Vagina (tissue), 2 donors: ENCODE data around the gene GLS2. TPM values are rescaled to one million over a fixed set of nuclear protein-coding genes. Genes with fewer than 3 reads are reported as not detected.

Source experiments
- DNase-seq, 2 donors: peaks; one replicate each; pipeline ENCODE4 v3.0.0-alpha.2; 2017; ENCODE audit errors: extremely low spot score in 2 of 2
- H3K27ac ChIP-seq: fragments of 200-600 bp; sonication (generic); one replicate; pipeline ENCODE4 v1.5.1; 2019
- H3K27me3 ChIP-seq: fragments of 200-600 bp; sonication (generic); one replicate; pipeline ENCODE4 v1.5.1; 2019
- H3K36me3 ChIP-seq, 2 donors: fragments of 200-600 bp; sonication (generic); one replicate each; pipeline ENCODE4 v1.5.1; 2017 to 2019
- H3K4me1 ChIP-seq: fragments of 200-600 bp; sonication (generic); one replicate; pipeline ENCODE4 v1.5.1; 2019
- H3K4me3 ChIP-seq, 2 donors: fragments of 200-600 bp; sonication (generic); 1 replicate in 1 of 2; 2 replicates in 1 of 2; pipeline ENCODE4 v1.5.1; 2016 to 2019
- H3K9me3 ChIP-seq: fragments of 200-600 bp; sonication (generic); one replicate; pipeline ENCODE4 v1.5.1; 2019
- CTCF ChIP-seq, 3 experiments: fragments of 450-650 bp in 2 of 3; fragments of 200-600 bp in 1 of 3; sonication (generic) in 1 of 3; IDR thresholded peaks; one replicate each; pipeline ENCODE4 v1.5.1; 2017 to 2019; ENCODE audit warnings: antibody characterized with exemption in 3 of 3, mild to moderate bottlenecking in 2 of 3, moderate library complexity in 2 of 3
- POLR2A ChIP-seq, 2 donors: fragments of 450-650 bp; IDR thresholded peaks; one replicate each; pipeline ENCODE4 v1.6.1; 2017; ENCODE audit warnings: antibody characterized with exemption in 2 of 2, mild to moderate bottlenecking in 2 of 2, moderate library complexity in 2 of 2
- POLR2AphosphoS5 ChIP-seq, 2 donors: sonication (generic); formaldehyde crosslinking; IDR thresholded peaks; one replicate each; pipeline ENCODE4 v1.9.0; 2017; ENCODE audit warnings: antibody characterized with exemption in 2 of 2, mild to moderate bottlenecking in 2 of 2, low read depth in 1 of 2; ENCODE audit not compliant: insufficient read depth in 1 of 2
- intact Hi-C: fragments of 100-400 bp; cut with DNase I; formaldehyde crosslinking; loops from one replicate; pipeline ENCODE4 v1.15.1; 2023
- total RNA-seq: library from RNA; depleted of rRNA; stranded (reverse); fragments of >200 nt; gene quantifications from one replicate; pipeline ENCODE4 v1.2.3, GENCODE V29; 2016

GLS2 gene
- total RNA-seq, 1 donor from 2014 or later: 5.2 TPM

GRCh38 chr12:56486694-56487093 lies 1.3 kb downstream of the GLS2 start:
- Histone ChIP-seq H3K27me3 (no peaks in the 10 kb centered on the region), H3K4me3 (no peak overlapping the region), H3K9me3 (no peaks in the 10 kb centered on the region), H3K36me3 (no peaks in the 10 kb centered on the region), H3K27ac (no peak overlapping the region), H3K4me1 (peaks cover 19% of the 10 kb centered on the region)
- TF ChIP-seq POLR2AphosphoS5 (IDR thresholded peaks at IDR 0.05; ENCODE audit: insufficient read depth in 1 of 2, low read depth in 1 of 2): no peak
- TF ChIP-seq CTCF (IDR thresholded peaks at IDR 0.05): no peak
- TF ChIP-seq POLR2A (IDR thresholded peaks at IDR 0.05): no peak
- intact Hi-C loops: no loop called here
- DNase-seq: no peak

- no peak overlapping the region for H3K4me3 ChIP-seq
- no peak for DNase-seq
- TF ChIP-seq CTCF (IDR thresholded peaks at IDR 0.05): no peak
- TF ChIP-seq POLR2A (IDR thresholded peaks at IDR 0.05): no peak
- no peak for TF ChIP-seq POLR2AphosphoS5 (IDR thresholded peaks at IDR 0.05; ENCODE audit: insufficient read depth in 1 of 2, low read depth in 1 of 2)
- no peaks in the 10 kb centered on the region for H3K9me3 ChIP-seq
- H3K27ac ChIP-seq: no peak overlapping the region
- intact Hi-C loops: no loop called here
- H3K4me1 ChIP-seq: peaks cover 19% of the 10 kb centered on the region
- H3K27me3 ChIP-seq: no peaks in the 10 kb centered on the region
- H3K36me3 ChIP-seq: no peaks in the 10 kb centered on the region
Measured at GRCh38 chr12:56484566-56484965, 3.4 kb downstream of the GLS2 start.

- no peaks in the 10 kb centered on the region for H3K4me1 ChIP-seq
- intact Hi-C loops: no loop called here
Measured at GRCh38 chr12:56479625-56480024, 8.3 kb downstream of the GLS2 start.

GRCh38 chr12:56477521-56478225 lies 10.3 kb downstream of the GLS2 start:
- TF ChIP-seq POLR2A (IDR thresholded peaks at IDR 0.05): no peak
- no peak for TF ChIP-seq CTCF (IDR thresholded peaks at IDR 0.05)
- no peak for TF ChIP-seq POLR2AphosphoS5 (IDR thresholded peaks at IDR 0.05; ENCODE audit: insufficient read depth in 1 of 2, low read depth in 1 of 2)
- intact Hi-C loops: no loop called here
- no peaks in the 10 kb centered on the region for H3K4me1 ChIP-seq
- no peaks in the 10 kb centered on the region for H3K9me3 ChIP-seq
- no peak overlapping the region for H3K4me3 ChIP-seq
- H3K36me3 ChIP-seq: no peaks in the 10 kb centered on the region
- no peaks in the 10 kb centered on the region for H3K27me3 ChIP-seq
- no peak overlapping the region for H3K27ac ChIP-seq
- no peak for DNase-seq

More at GRCh38 chr12:56479625-56480024, 8.3 kb downstream of the GLS2 start:
- H3K36me3 ChIP-seq: no peaks in the 10 kb centered on the region
- H3K4me3 ChIP-seq: no peak overlapping the region
- no peaks in the 10 kb centered on the region for H3K9me3 ChIP-seq
- no peak overlapping the region for H3K27ac ChIP-seq
- TF ChIP-seq POLR2AphosphoS5 (IDR thresholded peaks at IDR 0.05; ENCODE audit: insufficient read depth in 1 of 2, low read depth in 1 of 2) (no peak), CTCF (IDR thresholded peaks at IDR 0.05) (no peak), POLR2A (IDR thresholded peaks at IDR 0.05) (no peak)
- H3K27me3 ChIP-seq: no peaks in the 10 kb centered on the region
- no peak for DNase-seq

- intact Hi-C loops: no loop called here
- no peaks in the 10 kb centered on the region for H3K9me3 ChIP-seq
- no peaks in the 10 kb centered on the region for H3K27me3 ChIP-seq
- no peak overlapping the region for H3K27ac ChIP-seq
- TF ChIP-seq POLR2A (IDR thresholded peaks at IDR 0.05) (no peak), CTCF (IDR thresholded peaks at IDR 0.05) (no peak)
- no peak for DNase-seq
- no peaks in the 10 kb centered on the region for H3K4me1 ChIP-seq
- H3K36me3 ChIP-seq: no peaks in the 10 kb centered on the region
- H3K4me3 ChIP-seq: no peak overlapping the region
Measured at GRCh38 chr12:56476972-56477432, 11.0 kb downstream of the GLS2 start.
